Mononuclear cell (primary cell): ENCODE data around the gene PTPRN2. TPM values are rescaled to one million over a fixed set of nuclear protein-coding genes. Genes with fewer than 3 reads are reported as not detected.

Source experiments
- H3K27me3 ChIP-seq: 2 replicates; pipeline ENCODE4 v1.6.0; 2011; ENCODE audit warnings: low read length, control low read depth; ENCODE audit not compliant: insufficient read depth
- H3K4me1 ChIP-seq: 2 replicates; pipeline ENCODE4 v1.5.1; 2011; ENCODE audit warnings: mild to moderate bottlenecking, low read length, control low read depth; ENCODE audit not compliant: insufficient read depth
- H3K4me3 ChIP-seq: 2 replicates; pipeline ENCODE4 v1.5.1; 2011; ENCODE audit warnings: mild to moderate bottlenecking, low read length, moderate library complexity
- H3K9me3 ChIP-seq: 2 replicates; pipeline ENCODE4 v1.5.1; 2011; ENCODE audit warnings: low read depth, mild to moderate bottlenecking, control low read depth, low read length
- total RNA-seq: library from RNA; depleted of rRNA; stranded (reverse); fragments of >200 nt; gene quantifications from one replicate; pipeline ENCODE4 v1.2.3, GENCODE V29; 2012

PTPRN2 gene
- total RNA-seq, 1 donor = 0.31 TPM

GRCh38 chr7:157637216-157637949 is 950.2 kb downstream of the PTPRN2 start:
- Histone ChIP-seq H3K4me3 (no peak overlapping the region), H3K4me1 (no peaks in the 10 kb centered on the region), H3K27me3 (peaks cover 7% of the 10 kb centered on the region), H3K9me3 (no peaks in the 10 kb centered on the region)

GRCh38 chr7:157635669-157636068 is 952.0 kb downstream of the PTPRN2 start:
- no peaks in the 10 kb centered on the region for H3K4me1 ChIP-seq
- H3K9me3 ChIP-seq = no peaks in the 10 kb centered on the region
- H3K27me3 ChIP-seq = peaks cover 7% of the 10 kb centered on the region
- no peak overlapping the region for H3K4me3 ChIP-seq

GRCh38 chr7:157635148-157635500 is 952.5 kb downstream of the PTPRN2 start:
- no peaks in the 10 kb centered on the region for H3K9me3 ChIP-seq
- H3K4me3 ChIP-seq = no peak overlapping the region
- H3K4me1 ChIP-seq = no peaks in the 10 kb centered on the region
- H3K27me3 ChIP-seq = peaks cover 7% of the 10 kb centered on the region

GRCh38 chr7:157634401-157635147 is 953.0 kb downstream of the PTPRN2 start:
- no peaks in the 10 kb centered on the region for H3K9me3 ChIP-seq
- H3K27me3 ChIP-seq = peaks cover 8% of the 10 kb centered on the region
- H3K4me3 ChIP-seq = no peak overlapping the region
- H3K4me1 ChIP-seq = no peaks in the 10 kb centered on the region

- H3K4me3 ChIP-seq = no peak overlapping the region
- peaks cover 5% of the 10 kb centered on the region for H3K4me1 ChIP-seq
- H3K9me3 ChIP-seq = no peaks in the 10 kb centered on the region
- H3K27me3 ChIP-seq = peaks cover 9% of the 10 kb centered on the region
These were observed 954.0 kb downstream of the PTPRN2 start for GRCh38 chr7:157633465-157634185.

GRCh38 chr7:157630301-157630853 is 957.2 kb downstream of the PTPRN2 start:
- H3K4me3 ChIP-seq = no peak overlapping the region
- peaks cover 25% of the 10 kb centered on the region for H3K4me1 ChIP-seq
- H3K27me3 ChIP-seq = peaks cover 3% of the 10 kb centered on the region
- no peaks in the 10 kb centered on the region for H3K9me3 ChIP-seq

GRCh38 chr7:157628456-157628855 is 959.2 kb downstream of the PTPRN2 start:
- Histone ChIP-seq H3K4me1 (peaks cover 25% of the 10 kb centered on the region), H3K27me3 (peaks cover 3% of the 10 kb centered on the region), H3K9me3 (no peaks in the 10 kb centered on the region), H3K4me3 (no peak overlapping the region)

- peaks cover 3% of the 10 kb centered on the region for H3K27me3 ChIP-seq
- H3K4me3 ChIP-seq = no peak overlapping the region
- H3K9me3 ChIP-seq = no peaks in the 10 kb centered on the region
- peaks cover 25% of the 10 kb centered on the region for H3K4me1 ChIP-seq
These were observed 960.0 kb downstream of the PTPRN2 start for GRCh38 chr7:157627646-157628045.

- Histone ChIP-seq H3K4me1 (peaks cover 25% of the 10 kb centered on the region), H3K4me3 (no peak overlapping the region), H3K9me3 (no peaks in the 10 kb centered on the region), H3K27me3 (peaks cover 3% of the 10 kb centered on the region)
These were observed 960.6 kb downstream of the PTPRN2 start for GRCh38 chr7:157627033-157627432.

GRCh38 chr7:157625973-157626742 is 961.5 kb downstream of the PTPRN2 start:
- no peaks in the 10 kb centered on the region for H3K9me3 ChIP-seq
- H3K27me3 ChIP-seq = peaks cover 3% of the 10 kb centered on the region
- H3K4me1 ChIP-seq = peaks cover 25% of the 10 kb centered on the region

GRCh38 chr7:157623556-157623955 is 964.1 kb downstream of the PTPRN2 start:
- Histone ChIP-seq H3K4me1 (peaks cover 19% of the 10 kb centered on the region), H3K4me3 (no peak overlapping the region)

More at GRCh38 chr7:157625973-157626742, 961.5 kb downstream of the PTPRN2 start:
- no peak overlapping the region for H3K4me3 ChIP-seq

GRCh38 chr7:157622408-157623205 is 965.0 kb downstream of the PTPRN2 start:
- no peaks in the 10 kb centered on the region for H3K9me3 ChIP-seq

More at GRCh38 chr7:157623556-157623955, 964.1 kb downstream of the PTPRN2 start:
- no peaks in the 10 kb centered on the region for H3K27me3 ChIP-seq
- H3K9me3 ChIP-seq = no peaks in the 10 kb centered on the region

GRCh38 chr7:157622000-157622399 is 965.6 kb downstream of the PTPRN2 start:
- H3K27me3 ChIP-seq = no peaks in the 10 kb centered on the region
- peaks cover 6% of the 10 kb centered on the region for H3K4me1 ChIP-seq
- no peak overlapping the region for H3K4me3 ChIP-seq
- no peaks in the 10 kb centered on the region for H3K9me3 ChIP-seq

More at GRCh38 chr7:157622408-157623205, 965.0 kb downstream of the PTPRN2 start:
- Histone ChIP-seq H3K4me3 (no peak overlapping the region), H3K4me1 (peaks cover 12% of the 10 kb centered on the region), H3K27me3 (no peaks in the 10 kb centered on the region)
